Upper lobe of right lung (tissue), 1 donor: ENCODE measurements around the gene FILIP1L. TPM values are rescaled to one million over a fixed set of nuclear protein-coding genes. Genes with fewer than 3 reads are reported as not detected.

Source experiments
- ATAC-seq: fragments of 200-7000 bp; cut with Tn5 transposase; one replicate; pipeline ENCODE4 v1.9.1; 2020; ENCODE audit warnings: mild to moderate bottlenecking, moderate library complexity
- DNase-seq: peaks from one replicate; pipeline ENCODE4 v3.0.0-alpha.2; 2020
- H3K27ac ChIP-seq: fragments of 200-600 bp; one replicate; pipeline ENCODE4 v1.8.0; 2022
- H3K27me3 ChIP-seq: fragments of 200-600 bp; one replicate; pipeline ENCODE4 v1.8.0; 2022; ENCODE audit warnings: mild to moderate bottlenecking
- H3K36me3 ChIP-seq: fragments of 200-600 bp; one replicate; pipeline ENCODE4 v1.8.0; 2022
- H3K4me1 ChIP-seq: fragments of 200-600 bp; one replicate; pipeline ENCODE4 v1.8.0; 2022
- H3K4me3 ChIP-seq: fragments of 200-600 bp; one replicate; pipeline ENCODE4 v1.8.0; 2022; ENCODE audit warnings: mild to moderate bottlenecking
- H3K9me3 ChIP-seq: fragments of 200-600 bp; one replicate; pipeline ENCODE4 v1.8.0; 2022
- intact Hi-C: fragments of 100-400 bp; cut with DNase I; formaldehyde crosslinking; loops from one replicate; pipeline ENCODE4 v1.11.0; 2022
- total RNA-seq: library from RNA; stranded (reverse); fragmentation: NEBNext Ultra II Directional; extraction: Animal tissue kit (Norgen Biotek cat#: 25700); gene quantifications from one replicate; pipeline ENCODE4 v1.2.1, GENCODE V29; 2021
- TF ChIP-seq, protein P1 (sequence below): fragments of 200-600 bp; IDR thresholded peaks from one replicate; pipeline ENCODE4 v1.8.0; 2022; ENCODE audit warnings: antibody characterized with exemption
- donor health status: DM: no; HTN: yes; CAD: no; lungs with severe emphysema.

FILIP1L gene
- total RNA-seq, 1 donor from 2014 or later = 43.2 TPM

GRCh38 chr3:99879275-99879674 is 235.0 kb downstream of the FILIP1L start:
- Histone ChIP-seq H3K36me3 (no peaks in the 10 kb centered on the region), H3K27me3 (no peaks in the 10 kb centered on the region), H3K4me3 (no peak overlapping the region), H3K9me3 (no peaks in the 10 kb centered on the region), H3K4me1 (peaks cover 17% of the 10 kb centered on the region), H3K27ac (no peak overlapping the region)
- intact Hi-C loops = no loop called here
- DNase-seq (no peak), ATAC-seq (no peak)
- TF ChIP-seq, protein P1, sequence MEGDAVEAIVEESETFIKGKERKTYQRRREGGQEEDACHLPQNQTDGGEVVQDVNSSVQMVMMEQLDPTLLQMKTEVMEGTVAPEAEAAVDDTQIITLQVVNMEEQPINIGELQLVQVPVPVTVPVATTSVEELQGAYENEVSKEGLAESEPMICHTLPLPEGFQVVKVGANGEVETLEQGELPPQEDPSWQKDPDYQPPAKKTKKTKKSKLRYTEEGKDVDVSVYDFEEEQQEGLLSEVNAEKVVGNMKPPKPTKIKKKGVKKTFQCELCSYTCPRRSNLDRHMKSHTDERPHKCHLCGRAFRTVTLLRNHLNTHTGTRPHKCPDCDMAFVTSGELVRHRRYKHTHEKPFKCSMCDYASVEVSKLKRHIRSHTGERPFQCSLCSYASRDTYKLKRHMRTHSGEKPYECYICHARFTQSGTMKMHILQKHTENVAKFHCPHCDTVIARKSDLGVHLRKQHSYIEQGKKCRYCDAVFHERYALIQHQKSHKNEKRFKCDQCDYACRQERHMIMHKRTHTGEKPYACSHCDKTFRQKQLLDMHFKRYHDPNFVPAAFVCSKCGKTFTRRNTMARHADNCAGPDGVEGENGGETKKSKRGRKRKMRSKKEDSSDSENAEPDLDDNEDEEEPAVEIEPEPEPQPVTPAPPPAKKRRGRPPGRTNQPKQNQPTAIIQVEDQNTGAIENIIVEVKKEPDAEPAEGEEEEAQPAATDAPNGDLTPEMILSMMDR = no peak

DNA sequence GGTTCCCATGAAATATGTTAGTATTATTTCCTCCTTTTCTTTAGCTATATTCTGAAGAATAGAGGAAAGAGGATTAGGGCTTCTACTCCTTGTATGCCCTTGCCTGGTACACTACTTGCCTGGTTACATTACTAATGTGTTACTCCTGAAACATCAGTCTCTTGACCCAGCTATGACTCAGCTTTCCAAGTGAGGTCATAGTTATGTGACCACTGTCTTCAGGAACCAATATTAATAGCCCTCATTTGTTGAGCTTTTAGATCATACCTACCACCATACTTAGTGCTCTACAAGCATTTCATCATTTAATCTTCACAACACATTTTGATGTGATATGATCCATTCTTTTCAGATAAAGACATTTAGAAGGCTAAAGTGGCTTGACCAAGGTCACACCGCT is 236.3 kb downstream of the FILIP1L start:
- DNase-seq = no peak
- TF ChIP-seq, protein P1 = no peak
- H3K27ac ChIP-seq = no peak overlapping the region
- no peaks in the 10 kb centered on the region for H3K36me3 ChIP-seq
- no peak overlapping the region for H3K4me3 ChIP-seq
- intact Hi-C loops = no loop called here
- peak; percentile 20 for ATAC-seq
- no peaks in the 10 kb centered on the region for H3K9me3 ChIP-seq
- H3K27me3 ChIP-seq = no peaks in the 10 kb centered on the region
- peaks cover 15% of the 10 kb centered on the region for H3K4me1 ChIP-seq

GRCh38 chr3:99877031-99877579 is 237.2 kb downstream of the FILIP1L start:
- H3K36me3 ChIP-seq = no peaks in the 10 kb centered on the region
- H3K4me3 ChIP-seq = no peak overlapping the region
- DNase-seq (no peak), ATAC-seq (no peak)
- no peaks in the 10 kb centered on the region for H3K9me3 ChIP-seq
- H3K27ac ChIP-seq = peak overlapping the region; percentile 93
- intact Hi-C loops = no loop called here
- TF ChIP-seq, protein P1 = no peak
- no peaks in the 10 kb centered on the region for H3K27me3 ChIP-seq
- peaks cover 11% of the 10 kb centered on the region for H3K4me1 ChIP-seq

- intact Hi-C loops = no loop called here
- TF ChIP-seq, protein P1 = peak; percentile 8
- Histone ChIP-seq H3K4me3 (peak overlapping the region; percentile 76), H3K27ac (peak overlapping the region; percentile 93), H3K4me1 (peaks cover 15% of the 10 kb centered on the region), H3K36me3 (no peaks in the 10 kb centered on the region), H3K9me3 (no peaks in the 10 kb centered on the region), H3K27me3 (no peaks in the 10 kb centered on the region)
- ATAC-seq = peak; percentile 98
- DNase-seq = peak; percentile 91
These were observed 238.1 kb downstream of the FILIP1L start for GRCh38 chr3:99875929-99876841.

DNA sequence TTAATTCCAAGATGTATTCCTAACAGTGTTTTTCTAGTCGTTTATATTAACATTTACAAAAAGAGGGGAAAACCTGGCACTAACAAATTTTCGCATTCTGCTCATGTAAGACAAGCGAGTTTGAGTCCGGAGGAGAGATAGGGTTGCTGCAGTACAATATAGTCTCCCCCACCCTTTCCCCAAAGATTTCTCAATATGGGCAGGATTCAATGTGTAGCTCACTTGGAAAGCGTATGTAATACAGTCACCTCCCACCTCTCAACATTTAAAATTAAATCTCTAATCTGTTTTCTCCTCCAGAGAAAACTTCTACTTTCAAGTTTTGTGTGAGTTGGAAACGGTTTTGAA is 238.7 kb downstream of the FILIP1L start:
- TF ChIP-seq, protein P1 = no peak
- H3K4me1 ChIP-seq = peaks cover 19% of the 10 kb centered on the region
- intact Hi-C loops = no loop called here
- no peaks in the 10 kb centered on the region for H3K27me3 ChIP-seq
- no peaks in the 10 kb centered on the region for H3K9me3 ChIP-seq
- H3K4me3 ChIP-seq = peak overlapping the region; percentile 76
- DNase-seq (no peak), ATAC-seq (peak; percentile 48)
- H3K36me3 ChIP-seq = no peaks in the 10 kb centered on the region
- peak overlapping the region; percentile 93 for H3K27ac ChIP-seq
